GM18867 (cell line): Measurements from ENCODE around the gene MPI.
"Not testable (repeated sequence)": the region's sequence is repeated elsewhere in the genome, so short reads cannot be mapped to it uniquely, and the experiment has no call there.

Experiments used
- ATAC-seq: cut with Tn5 transposase; IDR thresholded peaks from one replicate; pipeline ENCODE4 v1.9.1; 2021; ENCODE audit warnings: mild to moderate bottlenecking, moderate library complexity; ENCODE audit not compliant: unreplicated experiment

MPI gene

DNA sequence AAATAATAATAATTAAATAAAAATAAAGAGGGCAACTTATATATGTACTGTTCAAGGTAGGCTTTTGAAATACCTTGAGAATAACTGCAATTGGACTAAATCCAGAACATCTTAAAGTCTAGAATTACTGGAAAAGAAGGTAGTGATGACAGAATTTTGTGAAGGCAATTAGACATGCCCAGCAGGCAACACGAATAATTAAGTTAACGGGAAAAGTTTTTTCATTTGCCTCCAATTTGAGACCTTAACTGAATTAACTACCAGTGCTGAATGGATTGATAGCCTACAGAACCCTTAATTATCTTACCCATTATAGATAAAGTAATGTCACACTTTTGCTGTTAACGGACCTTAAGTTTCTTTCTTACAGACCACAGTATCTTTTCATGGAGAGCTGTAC, 34.7 kb downstream of the MPI start:
- ATAC-seq: no peak

GRCh38 chr15:74928771-74929198, 38.9 kb downstream of the MPI start:
- no peak for ATAC-seq

DNA sequence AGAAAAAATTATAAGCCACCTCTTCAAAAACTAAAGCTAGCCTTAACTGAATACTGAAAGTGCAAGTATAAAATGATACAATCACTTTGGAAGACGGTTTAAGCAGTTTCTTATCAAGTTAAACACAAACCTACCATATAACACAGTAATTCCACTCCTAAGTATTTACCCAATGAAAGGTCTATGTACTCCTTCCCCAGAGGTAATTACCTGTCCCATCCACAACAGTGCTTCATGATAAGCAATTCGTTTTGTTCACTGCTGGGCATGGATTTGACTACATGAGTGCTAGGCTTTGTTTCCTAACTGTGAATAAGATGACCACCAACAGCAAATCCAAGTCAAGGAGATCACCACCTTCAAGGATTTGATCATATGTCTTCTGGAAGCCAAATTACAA, 43.7 kb downstream of the MPI start:
- ATAC-seq: no peak

GRCh38 chr15:74935193-74935592, 45.4 kb downstream of the MPI start:
- ATAC-seq: not testable (repeated sequence)

DNA sequence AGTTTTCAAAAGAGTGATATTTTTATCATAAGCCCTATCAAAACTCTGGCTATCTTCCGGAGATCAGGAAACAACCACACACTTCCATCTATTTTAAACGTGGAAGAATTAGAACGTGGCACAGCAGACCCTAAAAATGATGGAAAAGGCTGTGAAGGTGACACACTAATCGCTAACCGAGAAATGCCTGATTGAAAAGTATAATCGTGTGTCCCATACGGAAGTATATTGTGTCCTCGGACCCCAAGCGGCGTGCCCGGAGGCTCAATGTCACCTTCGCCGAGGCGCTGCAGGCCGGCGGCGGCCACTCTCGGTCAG, 47.4 kb downstream of the MPI start:
- ATAC-seq: no peak

GRCh38 chr15:74937590-74938371, 47.9 kb downstream of the MPI start, which contains the start of gene COX5A:
Gene COX5A (minus strand): TSS chr15:74938073. CDS start chr15:74938014, 59 bp downstream.
- peak; percentile 88 for ATAC-seq

DNA sequence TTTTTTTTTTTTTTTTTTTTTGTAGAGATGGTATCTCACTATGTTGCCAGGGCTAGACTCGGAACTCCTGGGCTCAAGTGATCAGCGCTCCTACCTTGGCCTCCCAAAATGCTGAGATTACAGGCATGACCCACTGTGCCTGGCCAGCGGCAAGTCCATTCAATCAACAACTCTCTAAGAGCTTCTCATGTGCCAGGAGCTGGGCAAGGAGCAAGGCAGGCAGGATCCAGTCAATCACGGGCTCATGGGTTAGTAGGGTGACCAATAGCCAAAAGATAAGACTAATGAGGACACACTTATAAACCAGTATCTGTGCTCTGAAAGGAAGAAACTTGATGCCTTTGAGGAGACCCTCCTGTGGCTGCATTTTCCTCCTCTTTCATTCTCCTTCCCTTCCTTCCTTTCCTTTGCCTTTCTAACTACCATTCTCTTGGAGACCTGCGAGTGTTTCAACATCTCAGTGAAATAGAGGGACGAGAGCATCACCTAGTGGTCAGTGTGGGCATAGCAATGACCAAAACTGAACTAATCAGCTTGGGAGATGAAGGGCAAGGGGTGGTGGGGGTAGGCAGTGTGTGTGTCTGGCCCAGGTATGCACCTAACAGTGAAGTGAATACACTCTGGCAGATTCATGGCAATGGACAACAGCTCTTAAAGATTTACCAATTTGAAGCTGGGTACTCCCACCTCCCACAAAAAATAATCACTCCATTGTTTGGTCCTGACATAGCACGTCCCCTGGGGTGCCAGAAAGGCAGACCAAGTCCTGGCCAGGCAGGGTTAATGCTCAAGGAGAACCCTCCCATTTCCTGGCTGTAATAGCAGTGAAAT, 60.5 kb downstream of the MPI start:
- no peak for ATAC-seq

DNA sequence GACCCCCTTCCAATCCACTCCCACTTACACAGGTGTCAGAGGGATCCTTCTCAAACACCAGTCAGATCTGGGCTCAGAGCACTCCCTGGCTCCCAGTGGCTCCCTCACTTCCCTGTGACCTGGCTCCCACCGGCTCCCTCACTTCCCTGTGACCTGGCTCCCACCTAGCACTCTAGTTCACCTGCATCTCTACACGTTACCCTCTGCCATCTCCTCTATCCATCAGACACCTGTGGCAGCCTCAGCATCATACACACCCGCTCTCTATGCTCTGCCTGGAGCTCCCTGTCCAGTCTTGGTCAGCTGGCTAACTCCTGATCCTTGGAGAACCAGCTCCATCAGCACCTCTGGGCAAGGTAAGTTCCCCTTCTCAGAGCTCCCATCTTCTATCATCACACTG, 61.2 kb downstream of the MPI start:
- no peak for ATAC-seq
